Measurements from ENCODE around the gene KIAA1671.
"Not testable (repeated sequence)": the region's sequence is repeated elsewhere in the genome, so short reads cannot be mapped to it uniquely, and the experiment has no call there.

Gene KIAA1671

GRCh38 chr22:25176799-25177198 lies 224.3 kb downstream of the KIAA1671 start:
- no peak for DNase-seq

GRCh38 chr22:25177226-25177625 lies 224.7 kb downstream of the KIAA1671 start:
- DNase-seq: no peak

- DNase-seq: no peak
These were observed 225.4 kb downstream of the KIAA1671 start for GRCh38 chr22:25177895-25178294.

DNA sequence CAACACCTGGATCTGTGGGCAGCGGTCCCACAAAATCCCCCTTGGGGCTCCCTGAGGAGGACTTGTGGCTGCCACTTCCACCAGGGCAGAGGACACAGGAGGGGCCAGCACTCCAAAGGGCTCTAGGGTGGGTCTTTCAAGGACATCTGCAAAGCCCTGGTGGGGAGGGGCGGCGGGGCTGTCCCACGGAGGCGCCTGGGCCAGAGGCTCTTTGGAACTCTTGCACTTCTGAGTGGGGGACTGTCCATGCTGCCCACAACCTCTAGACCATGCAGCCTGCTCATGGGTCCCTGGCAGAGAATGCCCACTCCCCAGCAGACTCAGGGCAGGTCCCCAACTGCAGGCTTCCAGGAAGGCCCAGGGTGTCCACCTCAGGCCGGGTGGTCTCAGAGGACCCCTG lies 225.8 kb downstream of the KIAA1671 start:
- DNase-seq: not testable (repeated sequence)

DNA sequence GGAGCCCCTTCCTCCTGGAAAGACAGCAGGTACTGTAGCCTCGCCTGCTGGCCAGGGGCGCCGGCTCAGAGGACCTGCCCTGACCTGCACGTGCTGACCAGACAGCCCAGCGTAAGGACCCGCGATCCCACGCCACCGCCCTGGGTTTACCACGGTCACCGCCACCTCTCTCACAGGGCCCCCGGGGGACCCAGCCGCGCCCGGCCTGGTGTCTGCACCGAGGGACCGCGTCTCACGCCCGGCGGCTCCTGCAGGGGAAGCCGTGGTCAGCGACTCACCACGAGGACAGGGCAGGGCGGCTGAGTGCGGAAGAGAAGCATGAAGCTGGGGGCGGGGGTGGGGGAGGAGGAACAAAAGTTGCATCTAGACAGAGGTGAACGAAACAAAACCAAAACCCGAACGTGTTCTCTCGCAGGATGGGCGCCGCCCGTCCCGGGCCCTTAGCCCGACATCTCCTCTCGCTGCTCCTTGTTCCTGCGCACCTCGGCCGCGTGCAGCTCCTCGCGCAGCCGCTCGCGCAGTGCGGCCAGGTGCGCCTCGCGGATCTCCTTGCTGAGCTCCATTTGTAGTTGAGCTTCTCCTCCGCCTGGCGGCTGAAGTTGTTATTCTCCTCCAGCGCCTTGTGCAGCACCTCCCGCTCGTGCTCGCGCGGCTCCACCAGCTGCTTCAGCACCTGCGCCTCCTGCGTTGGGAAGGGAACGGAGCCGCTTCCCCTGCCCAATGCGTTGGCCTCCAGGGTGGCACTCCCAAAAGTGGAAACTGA lies 226.5 kb downstream of the KIAA1671 start:
- not testable (repeated sequence) for DNase-seq

GRCh38 chr22:25182131-25183110 lies 229.9 kb downstream of the KIAA1671 start:
- DNase-seq: no peak

DNA sequence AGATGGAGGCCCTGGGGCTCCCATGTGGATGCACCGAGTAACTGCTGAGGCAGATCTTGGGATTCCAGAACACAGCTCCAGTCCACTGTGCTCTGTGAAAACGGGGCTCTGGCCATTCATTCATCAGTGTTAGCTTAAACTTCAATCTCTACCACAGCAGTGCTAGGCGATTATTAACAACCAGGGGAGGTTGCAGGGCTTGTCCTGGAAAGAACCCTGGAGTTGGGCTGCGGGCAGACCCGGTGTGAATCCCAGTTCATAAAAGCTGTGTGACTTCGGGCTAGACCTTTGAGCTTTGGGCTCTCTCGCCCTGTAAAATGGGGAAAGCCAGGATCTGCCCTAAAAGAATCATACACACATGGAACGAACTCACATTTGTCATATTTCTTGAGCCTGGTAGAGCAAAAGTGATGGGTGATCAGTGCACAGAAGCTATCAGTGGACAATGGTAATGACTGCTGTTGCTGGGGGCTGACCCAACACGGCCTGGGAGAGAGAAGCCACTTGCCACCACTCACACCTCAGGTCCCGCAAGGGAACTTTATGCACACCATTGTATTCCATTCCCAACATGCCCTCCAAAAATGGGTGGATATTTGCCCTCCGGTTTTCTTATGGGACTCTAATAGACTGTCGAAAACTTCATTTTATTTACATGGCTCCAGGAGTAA lies 231.6 kb downstream of the KIAA1671 start:
- DNase-seq: no peak

DNA sequence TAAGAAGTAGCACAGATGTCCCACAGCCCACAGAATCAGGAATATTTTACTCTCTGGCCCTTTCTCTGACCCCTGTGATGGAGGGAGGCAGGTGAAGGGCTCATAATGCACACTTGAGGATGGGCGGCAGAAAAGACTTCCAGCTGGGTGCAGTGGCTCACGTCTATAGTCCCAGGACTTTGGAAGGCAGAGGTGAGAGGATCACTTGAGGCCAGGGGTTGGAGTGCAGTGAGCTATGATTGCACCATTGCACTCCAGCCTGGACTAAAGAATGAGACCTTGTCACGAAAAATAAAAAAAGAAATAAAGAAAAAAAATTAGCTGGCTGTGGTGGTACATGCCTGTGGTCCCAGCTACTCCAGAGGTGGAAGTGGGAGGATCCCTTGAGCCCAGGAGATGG lies 233.6 kb downstream of the KIAA1671 start:
- DNase-seq: no peak

DNA sequence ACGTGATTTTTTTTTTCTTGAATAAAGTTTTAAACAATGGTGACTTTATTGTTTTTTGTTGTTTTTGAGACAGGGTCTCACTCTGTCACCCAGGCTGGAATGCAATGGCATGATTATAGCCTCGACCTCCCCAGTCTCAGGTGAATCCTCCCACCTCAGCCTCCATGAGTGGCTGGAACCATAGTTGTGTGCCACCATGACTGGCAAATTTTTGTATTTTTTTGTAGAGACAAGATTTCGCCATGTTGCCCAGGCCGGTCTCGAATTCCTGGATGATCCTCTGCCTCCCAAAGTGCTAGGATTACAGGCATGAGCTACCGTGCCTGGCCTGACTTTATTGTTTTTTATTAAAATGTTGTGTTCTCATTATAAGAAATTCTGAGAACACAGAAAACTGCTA lies 235.0 kb downstream of the KIAA1671 start:
- DNase-seq: no peak

DNA sequence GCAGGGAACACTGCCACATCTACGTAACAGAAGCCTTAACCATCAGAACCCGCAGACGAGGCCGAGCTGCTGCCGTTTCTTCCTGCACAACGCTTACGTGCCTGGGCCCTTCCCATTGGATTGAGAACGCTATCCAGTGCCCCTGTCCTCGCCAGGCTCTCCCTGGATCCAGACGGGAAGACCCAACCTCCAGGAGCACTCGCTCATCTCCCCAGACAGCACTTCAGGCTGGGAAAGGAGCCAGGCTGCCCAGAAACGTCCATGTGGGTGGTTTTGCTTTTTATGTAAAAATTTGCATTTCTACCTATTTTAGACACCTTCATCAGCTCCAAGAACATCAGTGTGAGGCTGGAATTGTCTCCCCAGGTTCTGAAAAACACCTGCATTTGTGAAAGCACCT lies 239.9 kb downstream of the KIAA1671 start:
- no peak for DNase-seq

- DNase-seq: no peak
These were observed 240.6 kb downstream of the KIAA1671 start for GRCh38 chr22:25193130-25193529.

GRCh38 chr22:25193548-25193947 lies 241.0 kb downstream of the KIAA1671 start:
- no peak for DNase-seq

GRCh38 chr22:25196326-25196725 lies 243.8 kb downstream of the KIAA1671 start:
- no peak for DNase-seq

GRCh38 chr22:25197340-25197739 lies 244.8 kb downstream of the KIAA1671 start:
- DNase-seq: no peak

DNA sequence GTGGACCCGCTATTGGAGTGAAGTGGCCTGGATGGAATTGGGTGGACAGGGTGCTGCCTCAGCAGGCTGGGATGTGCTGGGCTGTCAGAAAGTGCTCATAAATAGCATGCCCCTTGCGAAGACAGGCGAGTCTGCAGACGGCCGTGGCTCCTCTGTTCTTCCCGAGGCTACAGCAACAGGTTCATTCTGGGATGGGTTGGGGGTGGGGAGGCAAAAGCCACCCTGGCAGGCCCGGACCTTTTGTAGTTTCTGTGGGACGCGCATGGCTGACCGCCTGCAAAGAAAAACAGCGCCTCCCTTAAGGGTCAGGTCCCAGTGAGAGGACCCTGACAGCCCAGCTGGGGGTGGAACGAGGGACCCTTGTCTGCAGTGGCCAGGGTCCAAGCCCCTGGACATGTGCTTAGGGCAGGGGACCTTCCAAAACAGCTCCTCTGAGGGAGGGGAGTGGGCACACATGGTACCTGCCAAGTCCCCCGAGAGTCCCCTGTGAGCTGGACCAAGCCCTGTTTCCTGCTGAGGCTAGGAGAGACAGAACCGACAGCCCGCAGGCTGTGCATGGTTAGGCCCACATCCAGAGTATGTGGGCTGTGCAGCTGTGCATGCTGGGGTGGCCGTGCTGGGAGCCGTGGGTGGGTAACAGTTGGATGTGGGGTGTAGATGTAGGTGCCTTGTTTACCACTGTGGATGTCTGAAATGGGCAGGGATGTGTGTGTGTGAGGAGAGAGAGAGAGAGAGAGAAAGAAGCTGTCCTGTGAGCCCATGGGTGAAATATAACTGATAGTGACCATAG lies 247.4 kb downstream of the KIAA1671 start, which contains the start of gene CRYBB3:
Gene CRYBB3, plus strand, starts transcription at position 128 of the 790 bp plus-strand sequence. CDS start 1,539 bp downstream, outside the sequence.
- DNase-seq: no peak

DNA sequence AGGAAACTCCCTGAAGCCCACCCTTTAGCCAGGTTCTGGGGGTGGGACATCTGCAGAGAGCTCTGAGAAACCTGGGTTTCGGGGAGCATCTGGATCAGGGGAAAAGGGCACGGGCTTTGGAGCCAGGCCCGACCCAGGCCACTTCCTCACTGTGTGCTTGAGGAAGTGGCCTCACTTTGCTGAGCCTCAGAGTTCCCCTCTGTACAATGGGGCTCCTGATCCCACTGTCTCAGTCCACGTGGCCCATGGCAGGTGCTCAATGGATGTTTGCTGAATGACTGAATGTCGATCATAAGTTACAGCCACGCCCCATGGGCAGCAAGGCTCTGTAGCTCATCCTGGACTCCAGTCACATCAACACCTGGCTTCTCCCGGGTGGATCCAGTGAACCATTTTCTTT lies 248.5 kb downstream of the KIAA1671 start:
- no peak for DNase-seq

DNA sequence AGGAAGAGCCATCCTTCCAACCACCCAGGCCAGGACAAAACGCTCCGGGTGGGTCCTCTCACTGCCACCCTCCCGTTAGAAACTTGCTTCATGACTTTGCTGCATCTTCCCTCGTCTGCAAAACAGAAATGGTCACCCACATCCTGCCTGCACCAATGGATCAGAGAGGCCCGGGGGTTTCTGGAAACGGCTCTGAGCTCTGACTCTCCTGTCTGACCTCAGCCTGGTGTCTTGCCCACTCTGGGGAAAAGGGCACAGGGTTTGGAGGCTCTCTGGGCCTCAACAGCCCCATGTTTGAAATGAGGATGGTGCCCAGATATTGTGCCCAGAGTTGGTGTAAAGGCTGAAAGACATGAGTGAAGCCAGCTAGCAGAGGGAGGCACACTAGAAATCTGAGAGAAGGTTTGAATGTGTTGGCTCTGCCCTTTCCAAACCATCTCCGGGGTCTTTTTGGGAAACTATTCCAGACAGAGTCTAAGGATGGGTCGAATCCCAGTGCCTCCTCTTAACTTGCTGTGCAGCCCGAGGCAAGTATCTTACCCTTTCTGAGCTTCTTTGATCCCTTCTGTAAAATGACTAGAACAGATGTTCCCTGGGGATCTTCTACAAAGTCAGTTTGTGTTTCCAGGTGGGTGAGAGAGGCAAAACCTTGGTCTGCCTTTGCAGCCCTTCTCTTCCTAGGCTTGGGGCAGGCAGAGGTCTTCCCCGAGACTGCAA lies 249.2 kb downstream of the KIAA1671 start:
- DNase-seq: no peak

- DNase-seq: peak; percentile 48
These were observed 249.9 kb downstream of the KIAA1671 start for GRCh38 chr22:25202290-25202921.

- DNase-seq: no peak
These were observed 250.6 kb downstream of the KIAA1671 start for GRCh38 chr22:25203082-25203481.

DNA sequence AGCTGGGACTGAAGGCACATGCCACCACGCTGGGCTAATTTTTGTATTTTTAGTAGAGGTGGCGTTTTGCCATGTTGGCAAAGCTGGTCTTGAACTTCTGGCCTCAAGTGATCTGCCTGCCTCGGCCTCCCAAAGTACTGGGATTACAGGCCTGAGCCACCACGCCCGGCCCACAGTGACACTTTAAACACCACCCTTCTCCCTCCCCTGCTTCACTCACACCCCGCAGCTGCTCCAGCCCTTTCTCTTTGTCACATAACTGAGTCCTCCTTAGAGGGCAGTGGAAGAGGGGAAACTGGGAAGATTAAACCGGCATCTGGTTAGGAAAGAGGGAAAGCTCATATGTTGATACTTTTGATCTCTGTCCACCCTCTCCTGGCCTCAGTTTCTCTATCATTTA lies 252.0 kb downstream of the KIAA1671 start:
- DNase-seq: not testable (repeated sequence)

DNA sequence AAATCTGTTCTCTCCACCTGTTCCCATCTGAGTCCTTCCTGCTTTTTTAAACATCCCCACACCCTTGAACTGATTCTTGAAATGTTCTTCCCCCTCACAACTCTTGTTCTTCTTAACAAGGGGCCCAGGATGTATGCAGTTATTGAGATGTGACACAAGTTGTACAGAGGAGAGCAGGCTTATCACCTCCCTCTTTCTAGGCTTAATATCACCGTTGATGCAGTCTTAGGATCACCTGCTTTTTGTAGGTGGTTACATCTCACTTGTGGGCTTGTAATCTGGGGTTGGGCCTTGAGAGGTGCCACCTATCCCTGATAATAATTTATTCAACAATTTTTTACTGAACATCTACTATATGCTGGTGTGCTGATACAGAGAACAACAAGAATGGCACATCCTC lies 253.3 kb downstream of the KIAA1671 start:
- no peak for DNase-seq

All from stimulated activated CD4-positive, alpha-beta T cell treated with anti-CD3 and anti-CD28 coated beads, Interleukin-4, amount 100 ng/mL, for 1 hour (primary cell).